Caco-2 (cell line): ENCODE results near the gene ADPRS. TPM values are rescaled to one million over a fixed set of nuclear protein-coding genes. Genes with fewer than 3 reads are reported as not detected.

ENCODE experiments used
- BruUV-seq: library from RNA; stranded (reverse); fragments of 400-500 nt; replicated peaks from 2 replicates; lab custom pipeline; 2021; lab: Mats Ljungman, UMichigan
- CTCF ChIA-PET: fragments of 300-600 bp; sonication (Branson Sonifier 250); formaldehyde crosslinking; loops from one replicate; lab custom pipeline; 2022; ENCODE audit warnings: antibody characterized with exemption; lab: Charles Lee
- POLR2A ChIA-PET: fragments of 300-600 bp; sonication (Branson Sonifier 250); formaldehyde crosslinking; loops from one replicate; lab custom pipeline; 2022; ENCODE audit warnings: antibody characterized with exemption; lab: Charles Lee
- DNase-seq, 2 experiments: peaks; one replicate each; pipeline versions ENCODE4 v3.0.0 to v3.0.0-alpha.2; 2020 to 2022
- H3K27me3 ChIP-seq: replicated peaks from 2 replicates; pipeline ENCODE4 v1.6.0; 2011; ENCODE audit warnings: low read length; ENCODE audit not compliant: control insufficient read depth, insufficient read depth
- H3K36me3 ChIP-seq: 2 replicates; pipeline ENCODE4 v1.5.1; 2011; ENCODE audit warnings: low read length; ENCODE audit not compliant: control insufficient read depth, insufficient read depth
- H3K4me1 ChIP-seq: fragments of 250-450 bp; sonication (Bioruptor Pico); 2 replicates; pipeline ENCODE4 v1.5.1; 2020; ENCODE audit warnings: mild to moderate bottlenecking
- H3K4me3 ChIP-seq: 2 replicates; pipeline ENCODE4 v1.5.1; 2011; ENCODE audit warnings: low read depth, mild to moderate bottlenecking, control low read depth, low read length
- H3K9me3 ChIP-seq: fragments of 250-450 bp; sonication (Bioruptor Pico); 2 replicates; pipeline ENCODE4 v1.5.1; 2020; ENCODE audit warnings: mild to moderate bottlenecking, moderate library complexity
- H3K27ac Mint-ChIP-seq: one replicate; pipeline ENCODE4 v1.8.0; 2022; ENCODE audit warnings: mixed read lengths; ENCODE audit not compliant: unreplicated experiment
- H3K27me3 Mint-ChIP-seq: one replicate; pipeline ENCODE4 v1.8.0; 2022; ENCODE audit warnings: mixed read lengths; ENCODE audit not compliant: insufficient read depth, unreplicated experiment
- H3K36me3 Mint-ChIP-seq: one replicate; pipeline ENCODE4 v1.8.0; 2022; ENCODE audit warnings: mild to moderate bottlenecking, mixed read lengths; ENCODE audit not compliant: insufficient read depth, unreplicated experiment
- H3K4me1 Mint-ChIP-seq: one replicate; pipeline ENCODE4 v1.8.0; 2022; ENCODE audit warnings: low read depth, mixed read lengths; ENCODE audit not compliant: unreplicated experiment
- H3K4me3 Mint-ChIP-seq: one replicate; pipeline ENCODE4 v1.8.0; 2022; ENCODE audit warnings: mild to moderate bottlenecking, moderate library complexity, mixed read lengths; ENCODE audit not compliant: unreplicated experiment
- H3K9me3 Mint-ChIP-seq: one replicate; pipeline ENCODE4 v1.8.0; 2022; ENCODE audit warnings: mixed read lengths; ENCODE audit not compliant: unreplicated experiment
- intact Hi-C: fragments of 100-400 bp; cut with micrococcal nuclease; formaldehyde crosslinking; loops from one replicate; pipeline ENCODE4 v1.10.0; 2022; ENCODE audit not compliant: unreplicated experiment
- total RNA-seq: library from RNA; stranded (reverse); gene quantifications from 2 replicates; pipeline ENCODE4 v1.2.3, GENCODE V29; 2022
- TF ChIP-seq, protein P1 (sequence below), 2 experiments: fragments of 200-600 bp in 1 of 2; IDR thresholded peaks; 1 replicate in 1 of 2; 2 replicates in 1 of 2; pipeline versions ENCODE4 v1.5.1 to v1.8.0; 2011 to 2022; ENCODE audit warnings: antibody characterized with exemption in 1 of 2, control low read depth in 1 of 2, inconsistent platforms in 1 of 2, low read depth in 1 of 2, low read length in 1 of 2, mild to moderate bottlenecking in 1 of 2, moderate library complexity in 1 of 2; ENCODE audit not compliant: insufficient read depth in 1 of 2, severe bottlenecking in 1 of 2, unreplicated experiment in 1 of 2

ADPRS gene
- total RNA-seq, 1 experiment from 2014 or later, result 19.3 TPM

DNA sequence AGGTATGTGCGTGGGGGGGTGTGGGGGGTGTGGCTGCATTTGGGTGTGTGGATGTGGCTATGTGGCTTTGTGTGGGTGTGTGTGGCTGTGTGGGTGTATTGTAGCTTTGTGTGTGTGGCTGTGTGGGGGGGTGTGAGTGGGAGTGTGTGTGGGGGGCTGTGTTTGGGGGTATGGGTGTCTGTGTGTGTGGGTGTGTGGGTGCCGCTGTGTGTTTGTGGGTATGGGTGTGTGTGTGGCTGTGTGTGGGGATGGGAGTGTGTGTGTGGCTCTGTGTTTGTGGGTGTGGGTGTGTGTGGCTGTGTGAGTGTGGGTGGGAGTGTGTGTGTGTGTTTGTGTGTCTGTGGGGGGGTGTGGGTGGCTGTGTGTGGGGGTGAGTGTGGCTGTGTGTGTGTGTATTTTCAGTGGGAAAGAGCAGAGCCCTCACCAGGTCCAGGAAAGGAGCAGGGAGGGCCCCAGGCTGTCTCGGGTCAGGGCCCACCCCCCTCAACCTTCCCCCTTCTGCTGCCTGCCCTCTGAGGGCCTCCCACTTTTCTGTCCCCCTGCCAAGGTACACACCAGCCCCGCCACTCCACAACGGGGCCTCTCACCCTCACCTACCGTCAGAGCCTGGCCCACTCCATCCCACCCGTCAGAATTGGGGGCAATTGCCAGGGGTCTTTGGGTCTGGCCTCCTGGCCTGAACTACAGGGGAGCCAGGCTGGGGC is 38.3 kb downstream of the ADPRS start:
- H3K27ac Mint-ChIP-seq, result no peak overlapping the region

DNA sequence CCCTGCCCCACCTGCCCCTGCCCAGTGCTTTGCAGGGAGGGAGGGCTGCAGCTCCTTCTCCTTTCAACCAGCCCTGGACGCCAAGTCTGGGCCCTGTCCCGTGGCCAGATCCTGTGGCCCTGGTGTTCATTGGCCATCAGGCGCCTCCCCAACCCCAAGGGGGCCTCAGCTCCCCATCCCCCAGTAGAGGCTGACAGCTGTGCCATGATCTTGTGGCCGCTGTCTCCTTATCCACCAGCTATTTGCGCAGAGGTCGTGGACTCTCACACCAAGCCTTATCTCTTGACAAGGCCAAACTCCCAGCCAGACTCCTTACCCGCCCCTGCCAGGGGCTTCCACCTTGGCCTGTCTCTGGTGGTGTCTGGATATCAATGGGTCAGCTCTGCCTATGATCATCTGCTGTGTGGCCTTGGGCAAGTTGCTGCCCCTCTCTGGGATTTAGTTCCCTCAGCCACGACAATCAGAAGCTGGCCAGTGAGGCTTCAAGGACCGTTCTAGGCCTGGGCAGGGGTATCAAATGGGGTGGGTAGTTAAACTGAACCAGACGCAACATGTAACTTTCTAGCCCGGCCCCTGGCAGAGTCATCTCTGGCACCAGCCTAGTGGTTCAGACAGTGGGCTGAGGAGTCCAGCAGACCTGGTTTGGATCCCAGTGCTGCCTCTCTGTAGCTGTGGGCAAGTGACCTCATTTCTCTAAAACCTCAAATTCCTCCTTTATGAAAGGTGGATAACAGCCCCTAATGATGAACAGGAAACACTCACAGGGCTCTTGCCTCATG is 39.6 kb downstream of the ADPRS start:
- Histone ChIP-seq H3K4me3 (no peak overlapping the region), H3K9me3 (no peaks in the 10 kb centered on the region), H3K36me3 (no peaks in the 10 kb centered on the region), H3K27me3 (no peaks in the 10 kb centered on the region), H3K4me1 (0 out of 2 replicates have a peak, but pooled peaks cover 3% of the 10 kb centered on the region)
- POLR2A ChIA-PET, result interaction anchor here (0.7 kb wide), 1 partner anchor 1902 kb away, joined by 7 read pairs; no protein-coding TSS in a partner anchor
- Mint-ChIP-seq H3K4me3 (no peak overlapping the region), H3K36me3 (no peaks in the 10 kb centered on the region), H3K9me3 (no peaks in the 10 kb centered on the region), H3K27ac (no peak overlapping the region), H3K27me3 (peaks cover 2% of the 10 kb centered on the region), H3K4me1 (no peaks in the 10 kb centered on the region)
- no peak for DNase-seq
- BruUV-seq, result no TSS peak
- intact Hi-C loops, result no loop called here
- TF ChIP-seq, protein P1, sequence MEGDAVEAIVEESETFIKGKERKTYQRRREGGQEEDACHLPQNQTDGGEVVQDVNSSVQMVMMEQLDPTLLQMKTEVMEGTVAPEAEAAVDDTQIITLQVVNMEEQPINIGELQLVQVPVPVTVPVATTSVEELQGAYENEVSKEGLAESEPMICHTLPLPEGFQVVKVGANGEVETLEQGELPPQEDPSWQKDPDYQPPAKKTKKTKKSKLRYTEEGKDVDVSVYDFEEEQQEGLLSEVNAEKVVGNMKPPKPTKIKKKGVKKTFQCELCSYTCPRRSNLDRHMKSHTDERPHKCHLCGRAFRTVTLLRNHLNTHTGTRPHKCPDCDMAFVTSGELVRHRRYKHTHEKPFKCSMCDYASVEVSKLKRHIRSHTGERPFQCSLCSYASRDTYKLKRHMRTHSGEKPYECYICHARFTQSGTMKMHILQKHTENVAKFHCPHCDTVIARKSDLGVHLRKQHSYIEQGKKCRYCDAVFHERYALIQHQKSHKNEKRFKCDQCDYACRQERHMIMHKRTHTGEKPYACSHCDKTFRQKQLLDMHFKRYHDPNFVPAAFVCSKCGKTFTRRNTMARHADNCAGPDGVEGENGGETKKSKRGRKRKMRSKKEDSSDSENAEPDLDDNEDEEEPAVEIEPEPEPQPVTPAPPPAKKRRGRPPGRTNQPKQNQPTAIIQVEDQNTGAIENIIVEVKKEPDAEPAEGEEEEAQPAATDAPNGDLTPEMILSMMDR (IDR thresholded peaks at IDR 0.05; ENCODE audit: insufficient read depth in 1 of 2, low read depth in 1 of 2, low read length in 1 of 2, severe bottlenecking in 1 of 2, unreplicated experiment in 1 of 2), result no peak
- CTCF ChIA-PET, result interaction anchor here (0.5 kb wide), 1 partner anchor 347 kb away, joined by 5 read pairs; no protein-coding TSS in a partner anchor

More for the DNA sequence above, 38.3 kb downstream of the ADPRS start:
- Histone ChIP-seq H3K9me3 (no peaks in the 10 kb centered on the region), H3K36me3 (no peaks in the 10 kb centered on the region), H3K4me3 (no peak overlapping the region), H3K27me3 (no peaks in the 10 kb centered on the region), H3K4me1 (0 out of 2 replicates have a peak, but pooled peaks cover 3% of the 10 kb centered on the region)
- intact Hi-C loops, result no loop called here
- Mint-ChIP-seq H3K4me1 (no peaks in the 10 kb centered on the region), H3K4me3 (no peak overlapping the region), H3K9me3 (no peaks in the 10 kb centered on the region), H3K36me3 (no peaks in the 10 kb centered on the region), H3K27me3 (peaks cover 3% of the 10 kb centered on the region)
- no TSS peak for BruUV-seq
- TF ChIP-seq, protein P1 (IDR thresholded peaks at IDR 0.05; ENCODE audit: insufficient read depth in 1 of 2, low read depth in 1 of 2, low read length in 1 of 2, severe bottlenecking in 1 of 2, unreplicated experiment in 1 of 2), result no peak
- no peak for DNase-seq
- ChIA-PET CTCF (no interaction called here), POLR2A (no interaction called here)

DNA sequence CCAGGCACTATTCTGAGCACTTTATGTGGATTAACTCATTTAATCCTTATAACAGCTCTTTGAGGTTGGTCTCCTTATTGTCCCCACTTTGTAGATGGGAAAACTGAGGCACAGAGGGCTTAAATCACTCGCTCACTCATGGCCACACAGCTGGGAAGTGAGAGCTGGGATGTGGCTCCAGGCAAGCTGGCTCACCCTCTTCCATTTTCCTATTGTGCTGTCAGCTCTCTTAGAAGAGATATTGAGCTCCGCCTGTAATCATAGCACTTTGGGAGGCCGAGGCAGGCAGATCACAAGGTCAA is 40.2 kb downstream of the ADPRS start:
- H3K27ac Mint-ChIP-seq, result no peak overlapping the region
- intact Hi-C loops, result no loop called here
- Histone ChIP-seq H3K9me3 (no peaks in the 10 kb centered on the region), H3K27me3 (no peaks in the 10 kb centered on the region), H3K36me3 (no peaks in the 10 kb centered on the region), H3K4me3 (no peak overlapping the region), H3K4me1 (0 out of 2 replicates have a peak, but pooled peaks cover 3% of the 10 kb centered on the region)
- no peaks in the 10 kb centered on the region for H3K36me3 Mint-ChIP-seq
- POLR2A ChIA-PET, result interaction anchor here (0.7 kb wide), 1 partner anchor 1901 kb away, joined by 7 read pairs; no protein-coding TSS in a partner anchor
- no peak for DNase-seq
- H3K4me3 Mint-ChIP-seq, result no peak overlapping the region
- CTCF ChIA-PET, result no interaction called here
- no peaks in the 10 kb centered on the region for H3K4me1 Mint-ChIP-seq
- no peaks in the 10 kb centered on the region for H3K27me3 Mint-ChIP-seq
- no peaks in the 10 kb centered on the region for H3K9me3 Mint-ChIP-seq
- no TSS peak for BruUV-seq
- TF ChIP-seq, protein P1 (IDR thresholded peaks at IDR 0.05; ENCODE audit: insufficient read depth in 1 of 2, low read depth in 1 of 2, low read length in 1 of 2, severe bottlenecking in 1 of 2, unreplicated experiment in 1 of 2), result no peak
